CD4-positive, alpha-beta T cell (primary cell): ENCODE measurements around the gene SH3BGRL. TPM values are rescaled to one million over a fixed set of nuclear protein-coding genes. Genes with fewer than 3 reads are reported as not detected.
"Not testable (repeated sequence)": the region's sequence is repeated elsewhere in the genome, so short reads cannot be mapped to it uniquely, and the experiment has no call there.

Source experiments
- ATAC-seq: fragments of 200-7000 bp; cut with Tn5 transposase; one replicate; pipeline ENCODE4 v1.10.0; 2022; ENCODE audit warnings: mild to moderate bottlenecking; ENCODE audit not compliant: poor library complexity
- CTCF ChIA-PET: fragments of 350-600 bp; sonication (Branson Sonifier 250); formaldehyde crosslinking; loops from one replicate; lab custom pipeline; 2021; ENCODE audit warnings: antibody characterized with exemption, inconsistent platforms; lab: Charles Lee
- POLR2A ChIA-PET: fragments of 350-600 bp; sonication (Branson Sonifier 250); formaldehyde crosslinking; loops from one replicate; lab custom pipeline; 2021; ENCODE audit warnings: antibody characterized with exemption, inconsistent platforms; lab: Charles Lee
- DNase-seq, 14 experiments: peaks; one replicate each; pipeline ENCODE4 v3.0.0-alpha.2; 2013 to 2020; ENCODE audit warnings: mixed read lengths in 2 of 14
- H3K27ac ChIP-seq, 2 donors: one replicate each; pipeline versions ENCODE4 v1.5.1 to v1.7.0; 2013; ENCODE audit warnings: low read length in 2 of 2, low read depth in 1 of 2, mild to moderate bottlenecking in 1 of 2
- H3K27me3 ChIP-seq, 2 experiments: 1 replicate in 1 of 2; 2 replicates in 1 of 2; pipeline versions ENCODE4 v1.6.1 to v1.7.0; 2013; ENCODE audit warnings: low read length in 2 of 2, control low read depth in 1 of 2, mild to moderate bottlenecking in 1 of 2, moderate library complexity in 1 of 2; ENCODE audit not compliant: insufficient read depth in 2 of 2, control insufficient read depth in 1 of 2
- H3K36me3 ChIP-seq: one replicate; pipeline ENCODE4 v1.6.1; 2013; ENCODE audit warnings: low read length, control low read depth; ENCODE audit not compliant: insufficient read depth
- H3K4me1 ChIP-seq: one replicate; pipeline ENCODE4 v1.6.1; 2013; ENCODE audit warnings: low read length, control low read depth; ENCODE audit not compliant: insufficient read depth
- H3K4me3 ChIP-seq: one replicate; pipeline ENCODE4 v1.5.1; 2013; ENCODE audit warnings: mild to moderate bottlenecking, low read length, moderate library complexity
- H3K9me3 ChIP-seq, 2 experiments: 1 replicate in 1 of 2; 2 replicates in 1 of 2; pipeline versions ENCODE4 v1.6.1 to v1.7.0; 2013; ENCODE audit warnings: low read length in 2 of 2, mild to moderate bottlenecking in 2 of 2, control low read depth in 1 of 2, moderate library complexity in 1 of 2; ENCODE audit not compliant: control insufficient read depth in 1 of 2, insufficient read depth in 1 of 2
- H3K27ac Mint-ChIP-seq: one replicate; pipeline ENCODE4 v1.8.0; 2020; ENCODE audit warnings: mixed read lengths
- H3K27me3 Mint-ChIP-seq: one replicate; pipeline ENCODE4 v1.8.0; 2021; ENCODE audit warnings: mixed read lengths
- H3K36me3 Mint-ChIP-seq: one replicate; pipeline ENCODE4 v1.8.0; 2021; ENCODE audit warnings: low read depth, mixed read lengths
- H3K4me1 Mint-ChIP-seq: one replicate; pipeline ENCODE4 v1.8.0; 2021; ENCODE audit warnings: low read depth, mixed read lengths
- H3K4me3 Mint-ChIP-seq: one replicate; pipeline ENCODE4 v1.8.0; 2020; ENCODE audit warnings: mild to moderate bottlenecking, mixed read lengths
- H3K9me3 Mint-ChIP-seq: one replicate; pipeline ENCODE4 v1.8.0; 2020; ENCODE audit warnings: mixed read lengths
- intact Hi-C, 2 experiments: fragments of 100-400 bp; cut with DNase I in 1 of 2; cut with micrococcal nuclease in 1 of 2; formaldehyde crosslinking; loops; one replicate each; pipeline versions ENCODE4 v1.15.1 to v1.9.0; 2023 to 2025; cut with DNase I, micrococcal nuclease
- total RNA-seq, 174 experiments: library from RNA in 2 of 174; stranded (reverse) in 2 of 174; gene quantifications; one replicate each; pipeline ENCODE4 v1.2.3 and lab custom pipeline; 2021 to 2026
- TF ChIP-seq, protein P1 (sequence below): fragments of 200-600 bp; IDR thresholded peaks from one replicate; pipeline ENCODE4 v1.8.0; 2022; ENCODE audit warnings: antibody characterized with exemption, mild to moderate bottlenecking

The SH3BGRL gene
- total RNA-seq, 2 experiments from 2014 or later = 41.7 to 41.8 TPM

DNA sequence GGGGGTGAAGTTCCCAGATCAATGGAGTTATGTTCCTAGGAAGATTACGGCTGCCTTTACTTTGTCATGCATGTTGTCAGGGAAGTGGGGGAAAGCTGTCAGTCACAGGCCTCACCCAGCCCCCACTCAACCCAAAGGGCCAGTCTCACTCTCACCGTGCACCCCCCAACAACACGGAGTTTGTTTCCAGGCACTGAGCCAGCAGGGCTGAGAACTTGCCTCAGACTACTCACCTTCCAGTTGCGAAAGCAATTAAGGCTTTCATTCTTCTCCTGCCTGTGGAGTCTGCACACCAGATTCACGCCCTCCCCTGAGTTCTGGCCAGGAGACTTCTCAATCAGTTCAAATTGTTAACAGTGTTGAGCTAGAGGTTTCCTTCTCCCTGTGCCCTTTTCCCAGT, 114.3 kb downstream of the SH3BGRL start:
- H3K27ac ChIP-seq = no peak overlapping the region
- H3K27me3 ChIP-seq = no peaks in the 10 kb centered on the region
- CTCF ChIA-PET = no interaction called here
- Mint-ChIP-seq H3K9me3 (no peaks in the 10 kb centered on the region), H3K27ac (no peak overlapping the region), H3K27me3 (no peaks in the 10 kb centered on the region), H3K4me1 (no peaks in the 10 kb centered on the region), H3K36me3 (peaks cover 74% of the 10 kb centered on the region), H3K4me3 (no peak overlapping the region)
- H3K36me3 ChIP-seq = peaks cover 3% of the 10 kb centered on the region
- intact Hi-C loops = no loop called here
- H3K4me3 ChIP-seq = no peak overlapping the region
- no peaks in the 10 kb centered on the region for H3K4me1 ChIP-seq
- POLR2A ChIA-PET = no interaction called here
- DNase-seq = no peak
- TF ChIP-seq, protein P1, sequence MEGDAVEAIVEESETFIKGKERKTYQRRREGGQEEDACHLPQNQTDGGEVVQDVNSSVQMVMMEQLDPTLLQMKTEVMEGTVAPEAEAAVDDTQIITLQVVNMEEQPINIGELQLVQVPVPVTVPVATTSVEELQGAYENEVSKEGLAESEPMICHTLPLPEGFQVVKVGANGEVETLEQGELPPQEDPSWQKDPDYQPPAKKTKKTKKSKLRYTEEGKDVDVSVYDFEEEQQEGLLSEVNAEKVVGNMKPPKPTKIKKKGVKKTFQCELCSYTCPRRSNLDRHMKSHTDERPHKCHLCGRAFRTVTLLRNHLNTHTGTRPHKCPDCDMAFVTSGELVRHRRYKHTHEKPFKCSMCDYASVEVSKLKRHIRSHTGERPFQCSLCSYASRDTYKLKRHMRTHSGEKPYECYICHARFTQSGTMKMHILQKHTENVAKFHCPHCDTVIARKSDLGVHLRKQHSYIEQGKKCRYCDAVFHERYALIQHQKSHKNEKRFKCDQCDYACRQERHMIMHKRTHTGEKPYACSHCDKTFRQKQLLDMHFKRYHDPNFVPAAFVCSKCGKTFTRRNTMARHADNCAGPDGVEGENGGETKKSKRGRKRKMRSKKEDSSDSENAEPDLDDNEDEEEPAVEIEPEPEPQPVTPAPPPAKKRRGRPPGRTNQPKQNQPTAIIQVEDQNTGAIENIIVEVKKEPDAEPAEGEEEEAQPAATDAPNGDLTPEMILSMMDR = no peak
- no peak for ATAC-seq
- H3K9me3 ChIP-seq = no peaks in the 10 kb centered on the region

GRCh38 chrX:81331653-81332052, 129.8 kb downstream of the SH3BGRL start:
- H3K36me3 Mint-ChIP-seq = peaks cover 79% of the 10 kb centered on the region
- not testable (repeated sequence) for H3K27ac ChIP-seq

GRCh38 chrX:81336455-81337152, 134.7 kb downstream of the SH3BGRL start:
- no peak for DNase-seq
- intact Hi-C loops = no loop called here
- no peak overlapping the region for H3K4me3 Mint-ChIP-seq
- Histone ChIP-seq H3K4me3 (no peak overlapping the region), H3K9me3 (peaks cover 5 to 7% of the 10 kb centered on the region in 2 experiments), H3K27ac (no peak overlapping the region), H3K4me1 (no peaks in the 10 kb centered on the region), H3K27me3 (no peaks in the 10 kb centered on the region), H3K36me3 (no peaks in the 10 kb centered on the region)
- no peaks in the 10 kb centered on the region for H3K4me1 Mint-ChIP-seq
- TF ChIP-seq, protein P1 = no peak
- ChIA-PET POLR2A (no interaction called here), CTCF (no interaction called here)
- H3K27ac Mint-ChIP-seq = no peak overlapping the region
- no peak for ATAC-seq
- no peaks in the 10 kb centered on the region for H3K27me3 Mint-ChIP-seq
- peaks cover 60% of the 10 kb centered on the region for H3K36me3 Mint-ChIP-seq
- no peaks in the 10 kb centered on the region for H3K9me3 Mint-ChIP-seq

More at GRCh38 chrX:81331653-81332052, 129.8 kb downstream of the SH3BGRL start:
- H3K4me1 Mint-ChIP-seq, H3K4me3 ChIP-seq, H3K27ac Mint-ChIP-seq, H3K27me3 ChIP-seq, H3K36me3 ChIP-seq, H3K4me3 Mint-ChIP-seq, intact Hi-C loops, H3K27me3 Mint-ChIP-seq, H3K4me1 ChIP-seq, H3K9me3 Mint-ChIP-seq, ATAC-seq, DNase-seq, H3K9me3 ChIP-seq, POLR2A ChIA-PET, CTCF ChIA-PET: not testable (repeated sequence)

GRCh38 chrX:81337805-81338204, 135.9 kb downstream of the SH3BGRL start:
- Mint-ChIP-seq H3K36me3 (peaks cover 49% of the 10 kb centered on the region), H3K9me3 (no peaks in the 10 kb centered on the region), H3K27ac (no peak overlapping the region), H3K4me1 (no peaks in the 10 kb centered on the region), H3K4me3 (no peak overlapping the region), H3K27me3 (no peaks in the 10 kb centered on the region)
- ChIA-PET POLR2A (no interaction called here), CTCF (no interaction called here)
- H3K27ac ChIP-seq = no peak overlapping the region
- no peak overlapping the region for H3K4me3 ChIP-seq
- intact Hi-C loops = no loop called here
- ATAC-seq (no peak), DNase-seq (no peak)
- no peaks in the 10 kb centered on the region for H3K36me3 ChIP-seq
- H3K4me1 ChIP-seq = no peaks in the 10 kb centered on the region
- TF ChIP-seq, protein P1 = no peak
- H3K27me3 ChIP-seq = no peaks in the 10 kb centered on the region
- peaks cover 5 to 7% of the 10 kb centered on the region in 2 experiments for H3K9me3 ChIP-seq
